ENCODE results near the gene PHLDB2. TPM values are rescaled to one million over a fixed set of nuclear protein-coding genes. Genes with fewer than 3 reads are reported as not detected.
A peak's percentile ranks its signal among the peaks of the same experiment; 100 is the strongest.

The PHLDB2 gene
- polyA plus RNA-seq, 2 of the 4 experiments (the other 2 are of a cell fraction): 39.5 to 50.6 TPM

- TF ChIP-seq E2F6 (IDR thresholded peaks at IDR 0.05; ENCODE audit: borderline replicate concordance, low read depth) (no peak), PHF8 (IDR thresholded peaks at IDR 0.05; ENCODE audit: borderline replicate concordance, low read depth) (no peak), GATA3 (IDR thresholded peaks at IDR 0.05; ENCODE audit: borderline replicate concordance) (no peak), HES2 (IDR thresholded peaks at IDR 0.05) (no peak), EHMT2 (IDR thresholded peaks at IDR 0.05; ENCODE audit: low read depth) (no peak), EHF (CRISPR knock-in tag; IDR thresholded peaks at IDR 0.05) (no peak), CBX2 (IDR thresholded peaks at IDR 0.05; ENCODE audit: borderline replicate concordance, low read depth) (no peak), POLR2AphosphoS2 (conservative IDR thresholded peaks at IDR 0.05; ENCODE audit: low read length) (no peak)
These were observed 96.8 kb downstream of the PHLDB2 start (continued) for GRCh38 chr3:111955876-111956275.

- ChIA-PET CTCF (interaction anchor here (0.6 to 26.1 kb wide), 5 partner anchors 11 to 239 kb away, joined by 3 to 312 read pairs (median 11); no protein-coding TSS in a partner anchor), POLR2A (no interaction called here)
- Histone ChIP-seq H3K4me2 (no peak overlapping the region), H3K4me1 (no peaks in the 10 kb centered on the region), H3K27ac (no peak overlapping the region), H3K9me3 (no peaks in the 10 kb centered on the region), H3K4me3 (no peak overlapping the region)
- no peak for DNase-seq (ENCODE audit: low read depth in 1 of 2, low spot score in 1 of 2)
- FAIRE-seq: no peak
- 91% methylated on average over 3 of the region's 3 CpGs for WGBS (ENCODE audit: missing lambda C conversion rate)
- TF ChIP-seq EHMT2 (IDR thresholded peaks at IDR 0.05; ENCODE audit: low read depth) (no peak), EHF (CRISPR knock-in tag; IDR thresholded peaks at IDR 0.05) (no peak), TP53 (CRISPR knock-in tag; IDR thresholded peaks at IDR 0.05) (no peak), MAFK (IDR thresholded peaks at IDR 0.05; ENCODE audit: partially characterized antibody) (no peak), NFE2L2 (conservative IDR thresholded peaks at IDR 0.05; ENCODE audit: low read length) (no peak), FOXS1 (CRISPR knock-in tag; IDR thresholded peaks at IDR 0.05) (no peak), MAZ (IDR thresholded peaks at IDR 0.05; ENCODE audit: borderline replicate concordance, low read depth, low read length) (no peak), HEYL (CRISPR knock-in tag; IDR thresholded peaks at IDR 0.05) (no peak)
- no peak for ATAC-seq
These were observed 97.4 kb downstream of the PHLDB2 start for GRCh38 chr3:111956449-111956848.

GRCh38 chr3:111956995-111957734 is 98.1 kb downstream of the PHLDB2 start:
- ChIA-PET CTCF (interaction anchor here (2.9 to 26.1 kb wide), 3 partner anchors 10 to 239 kb away, joined by 11 to 312 read pairs (median 19); no protein-coding TSS in a partner anchor), POLR2A (no interaction called here)
- WGBS (ENCODE audit: missing lambda C conversion rate): 89% methylated on average over 4 of the region's 4 CpGs
- H3K4me3 ChIP-seq: no peak overlapping the region
- no peak for DNase-seq (ENCODE audit: low read depth in 1 of 2, low spot score in 1 of 2)
- H3K27ac ChIP-seq: no peak overlapping the region
- TF ChIP-seq MAFK (IDR thresholded peaks at IDR 0.05; ENCODE audit: partially characterized antibody): no peak
- TF ChIP-seq FOXS1 (CRISPR knock-in tag; IDR thresholded peaks at IDR 0.05): no peak
- no peak for TF ChIP-seq RNF2 (IDR thresholded peaks at IDR 0.05; ENCODE audit: borderline replicate concordance, low read depth)
- TF ChIP-seq CHD4 (IDR thresholded peaks at IDR 0.05; ENCODE audit: borderline replicate concordance): no peak
- no peak for TF ChIP-seq MYC (IDR thresholded peaks at IDR 0.05; ENCODE audit: borderline replicate concordance, low read length)
- TF ChIP-seq MAZ (IDR thresholded peaks at IDR 0.05; ENCODE audit: borderline replicate concordance, low read depth, low read length): no peak
- no peak for TF ChIP-seq GATA3 (IDR thresholded peaks at IDR 0.05; ENCODE audit: borderline replicate concordance)
- no peak for TF ChIP-seq ZC3H11A (IDR thresholded peaks at IDR 0.05)
- TF ChIP-seq ATOH8 (CRISPR knock-in tag; IDR thresholded peaks at IDR 0.05; ENCODE audit: low read depth): no peak
- TF ChIP-seq HOXA7 (CRISPR knock-in tag; IDR thresholded peaks at IDR 0.05): no peak
- TF ChIP-seq ZSCAN20 (CRISPR knock-in tag; IDR thresholded peaks at IDR 0.05): no peak
- TF ChIP-seq EHMT2 (IDR thresholded peaks at IDR 0.05; ENCODE audit: low read depth): no peak
- TF ChIP-seq HMGXB4 (CRISPR knock-in tag; IDR thresholded peaks at IDR 0.05; ENCODE audit: borderline replicate concordance): no peak
- TF ChIP-seq NFE2L2 (conservative IDR thresholded peaks at IDR 0.05; ENCODE audit: low read length): no peak
- no peak for TF ChIP-seq CBX2 (IDR thresholded peaks at IDR 0.05; ENCODE audit: borderline replicate concordance, low read depth)
- no peak for TF ChIP-seq JUNB (IDR thresholded peaks at IDR 0.05)
- no peak for TF ChIP-seq BHLHE40 (IDR thresholded peaks at IDR 0.05; ENCODE audit: low read depth, low read length)
- no peak for TF ChIP-seq HEYL (CRISPR knock-in tag; IDR thresholded peaks at IDR 0.05)
- FAIRE-seq: peak; percentile 49
- no peak for ATAC-seq
- no peaks in the 10 kb centered on the region for H3K4me1 ChIP-seq
- no peak overlapping the region for H3K4me2 ChIP-seq
- H3K9me3 ChIP-seq: no peaks in the 10 kb centered on the region
